ENCODE results near the gene OR6B1. TPM values are rescaled to one million over a fixed set of nuclear protein-coding genes. Genes with fewer than 3 reads are reported as not detected.

OR6B1 gene
- total RNA-seq, 1 donor, result not detected

GRCh38 chr7:143965280-143965679 lies 34.8 kb upstream of the OR6B1 start:
- TF ChIP-seq, protein P1, sequence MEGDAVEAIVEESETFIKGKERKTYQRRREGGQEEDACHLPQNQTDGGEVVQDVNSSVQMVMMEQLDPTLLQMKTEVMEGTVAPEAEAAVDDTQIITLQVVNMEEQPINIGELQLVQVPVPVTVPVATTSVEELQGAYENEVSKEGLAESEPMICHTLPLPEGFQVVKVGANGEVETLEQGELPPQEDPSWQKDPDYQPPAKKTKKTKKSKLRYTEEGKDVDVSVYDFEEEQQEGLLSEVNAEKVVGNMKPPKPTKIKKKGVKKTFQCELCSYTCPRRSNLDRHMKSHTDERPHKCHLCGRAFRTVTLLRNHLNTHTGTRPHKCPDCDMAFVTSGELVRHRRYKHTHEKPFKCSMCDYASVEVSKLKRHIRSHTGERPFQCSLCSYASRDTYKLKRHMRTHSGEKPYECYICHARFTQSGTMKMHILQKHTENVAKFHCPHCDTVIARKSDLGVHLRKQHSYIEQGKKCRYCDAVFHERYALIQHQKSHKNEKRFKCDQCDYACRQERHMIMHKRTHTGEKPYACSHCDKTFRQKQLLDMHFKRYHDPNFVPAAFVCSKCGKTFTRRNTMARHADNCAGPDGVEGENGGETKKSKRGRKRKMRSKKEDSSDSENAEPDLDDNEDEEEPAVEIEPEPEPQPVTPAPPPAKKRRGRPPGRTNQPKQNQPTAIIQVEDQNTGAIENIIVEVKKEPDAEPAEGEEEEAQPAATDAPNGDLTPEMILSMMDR (IDR thresholded peaks at IDR 0.05; ENCODE audit: insufficient read depth, low read depth, low read length), result no peak
- peak; percentile 33 for DNase-seq (ENCODE audit: low read depth)
- H3K4me3 ChIP-seq (ENCODE audit: low read depth, low read length), result no peak overlapping the region

DNA sequence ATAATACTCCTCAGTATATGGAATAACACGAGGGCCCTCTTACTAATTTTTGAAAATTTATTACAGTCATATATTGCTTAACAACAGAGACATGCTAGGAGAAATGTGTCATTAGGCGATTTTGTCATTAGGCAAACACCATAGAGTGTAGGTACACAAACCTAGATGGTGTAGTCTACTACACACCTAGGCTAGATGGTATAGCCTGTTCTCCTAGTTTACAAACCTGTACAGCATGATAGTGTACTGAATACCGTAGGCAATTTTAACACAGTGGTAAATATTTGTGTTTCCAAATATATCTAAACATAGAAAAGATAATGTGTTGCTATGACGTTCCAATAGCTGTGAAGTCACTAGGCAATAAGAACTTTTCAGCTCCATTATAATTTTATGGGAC lies 32.7 kb upstream of the OR6B1 start:
- DNase-seq (ENCODE audit: low read depth), result no peak
- TF ChIP-seq, protein P1 (IDR thresholded peaks at IDR 0.05; ENCODE audit: insufficient read depth, low read depth, low read length), result no peak
- H3K4me3 ChIP-seq (ENCODE audit: low read depth, low read length), result no peak overlapping the region

DNA sequence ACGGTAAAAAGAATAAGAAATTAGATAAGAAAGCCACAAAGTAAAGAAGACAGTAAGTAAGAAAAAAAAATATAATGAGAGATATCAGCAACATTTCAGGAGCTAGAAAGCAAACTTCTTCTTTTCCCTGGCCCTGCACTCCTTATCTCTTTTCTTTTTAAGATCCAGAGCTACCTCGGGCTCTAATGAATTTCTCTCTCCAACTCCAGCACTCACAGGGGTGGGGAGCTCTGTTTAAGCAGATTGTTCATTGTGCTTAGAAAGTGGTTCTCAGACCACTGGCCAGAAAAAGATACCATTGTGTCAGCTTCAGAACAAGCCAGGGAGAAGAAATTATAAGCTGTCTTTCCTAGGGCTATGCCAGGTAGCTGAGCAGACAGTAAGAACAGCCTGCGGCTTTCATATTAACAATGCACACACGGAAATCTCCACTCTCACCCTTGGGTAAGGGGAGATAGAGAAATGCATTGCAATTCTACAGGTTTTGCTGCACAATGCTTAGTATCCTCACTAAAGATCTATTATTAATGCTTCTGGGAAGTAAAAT lies 26.2 kb upstream of the OR6B1 start:
- TF ChIP-seq, protein P1 (IDR thresholded peaks at IDR 0.05; ENCODE audit: insufficient read depth, low read depth, low read length), result no peak
- no peak for DNase-seq (ENCODE audit: low read depth)
- H3K4me3 ChIP-seq (ENCODE audit: low read depth, low read length), result no peak overlapping the region

DNA sequence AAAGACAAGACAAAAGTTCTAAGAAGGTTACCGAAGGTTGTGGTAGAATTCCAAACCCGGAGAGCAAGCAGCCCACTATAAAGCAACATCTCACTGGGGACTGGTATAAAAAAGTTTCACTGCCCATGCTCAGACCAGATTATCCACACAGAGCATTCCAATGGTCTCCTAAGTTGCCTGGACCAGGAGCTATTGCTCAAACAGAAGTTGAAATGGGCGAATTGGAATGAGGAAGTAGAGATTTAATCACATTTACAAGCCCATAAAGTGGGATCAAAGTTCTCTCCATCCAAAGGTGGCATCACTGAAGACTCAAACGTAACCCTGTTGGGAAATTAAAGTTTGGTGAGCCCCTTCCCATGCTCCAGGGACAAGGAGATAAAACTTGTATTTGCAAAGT lies 25.7 kb upstream of the OR6B1 start:
- TF ChIP-seq, protein P1 (IDR thresholded peaks at IDR 0.05; ENCODE audit: insufficient read depth, low read depth, low read length), result no peak
- peak; percentile 83 for DNase-seq (ENCODE audit: low read depth)
- no peak overlapping the region for H3K4me3 ChIP-seq (ENCODE audit: low read depth, low read length)

GRCh38 chr7:143975617-143976016 lies 24.5 kb upstream of the OR6B1 start:
- TF ChIP-seq, protein P1 (IDR thresholded peaks at IDR 0.05; ENCODE audit: insufficient read depth, low read depth, low read length), result peak; percentile 19
- no peak overlapping the region for H3K4me3 ChIP-seq (ENCODE audit: low read depth, low read length)
- no peak for DNase-seq (ENCODE audit: low read depth)

- no peak overlapping the region for H3K4me3 ChIP-seq (ENCODE audit: low read depth, low read length)
- DNase-seq (ENCODE audit: low read depth), result no peak
- TF ChIP-seq, protein P1 (IDR thresholded peaks at IDR 0.05; ENCODE audit: insufficient read depth, low read depth, low read length), result no peak
These were observed 21.5 kb upstream of the OR6B1 start for GRCh38 chr7:143978585-143978984.

DNA sequence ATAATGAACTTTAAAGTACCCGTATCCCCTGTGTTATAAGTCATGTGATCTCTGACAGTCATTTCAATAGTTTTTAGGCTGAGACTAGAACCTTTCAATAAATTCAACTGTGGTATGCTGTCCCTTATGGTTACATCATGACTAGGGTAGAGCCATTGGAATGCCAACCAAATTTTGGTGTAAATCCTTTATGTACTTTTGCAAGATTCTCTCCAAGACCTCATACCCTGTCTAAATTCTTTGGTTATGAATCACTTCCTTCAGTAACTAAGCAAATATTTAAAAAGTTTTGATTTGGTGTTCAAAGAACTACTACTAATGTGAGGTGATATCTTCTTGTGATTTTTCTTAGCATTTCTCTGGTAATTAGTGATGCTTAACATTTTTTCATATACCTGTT lies 20.8 kb upstream of the OR6B1 start:
- TF ChIP-seq, protein P1 (IDR thresholded peaks at IDR 0.05; ENCODE audit: insufficient read depth, low read depth, low read length), result no peak
- DNase-seq (ENCODE audit: low read depth), result peak; percentile 56
- H3K4me3 ChIP-seq (ENCODE audit: low read depth, low read length), result no peak overlapping the region

Data from fibroblast of villous mesenchyme (primary cell).